Heart left ventricle (tissue), 16 donors: ENCODE data around the gene FUBP3. TPM values are rescaled to one million over a fixed set of nuclear protein-coding genes. Genes with fewer than 3 reads are reported as not detected.
A peak's percentile ranks its signal among the peaks of the same experiment; 100 is the strongest.

ENCODE experiments used
- ATAC-seq, 4 donors: fragments of 200-7000 bp; cut with Tn5 transposase; one replicate each; pipeline ENCODE4 v1.9.1; 2020 to 2022; ENCODE audit warnings: moderate library complexity in 4 of 4, mild to moderate bottlenecking in 3 of 4, moderate number of reproducible peaks in 1 of 4
- DNase-seq, 5 donors: peaks; one replicate each; pipeline ENCODE4 v3.0.0-alpha.2; 2020
- H3K27ac ChIP-seq, 12 donors: fragments of 200-600 bp; sonication (generic) in 4 of 12; one replicate each; pipeline versions ENCODE4 v1.5.0 to v1.8.0; 2016 to 2022; ENCODE audit warnings: mild to moderate bottlenecking in 2 of 12
- H3K27me3 ChIP-seq, 9 donors: fragments of 200-600 bp; sonication (generic) in 2 of 9; one replicate each; pipeline versions ENCODE4 v1.5.1 to v1.8.0; 2016 to 2022; ENCODE audit warnings: mild to moderate bottlenecking in 3 of 9
- H3K36me3 ChIP-seq, 9 donors: fragments of 200-600 bp; sonication (generic) in 2 of 9; one replicate each; pipeline versions ENCODE4 v1.5.0 to v1.8.0; 2018 to 2022; ENCODE audit warnings: mild to moderate bottlenecking in 2 of 9
- H3K4me1 ChIP-seq, 12 donors: fragments of 200-600 bp; sonication (generic) in 4 of 12; one replicate each; pipeline versions ENCODE4 v1.5.0 to v1.8.0; 2016 to 2022; ENCODE audit warnings: mild to moderate bottlenecking in 3 of 12
- H3K4me3 ChIP-seq, 12 donors: fragments of 200-600 bp; sonication (generic) in 4 of 12; one replicate each; pipeline versions ENCODE4 v1.5.0 to v1.8.0; 2017 to 2022; ENCODE audit warnings: mild to moderate bottlenecking in 9 of 12, moderate library complexity in 4 of 12
- H3K9me3 ChIP-seq, 12 donors: fragments of 200-600 bp; sonication (generic) in 4 of 12; one replicate each; pipeline versions ENCODE4 v1.5.0 to v1.8.0; 2016 to 2022; ENCODE audit warnings: mild to moderate bottlenecking in 1 of 12
- CTCF ChIP-seq, 12 donors: fragments of 200-600 bp; sonication (generic) in 4 of 12; IDR thresholded peaks; one replicate each; pipeline versions ENCODE4 v1.5.0 to v1.8.0; 2018 to 2022; ENCODE audit warnings: antibody characterized with exemption in 12 of 12, mild to moderate bottlenecking in 5 of 12
- POLR2A ChIP-seq, 2 donors: fragments of 450-650 bp; IDR thresholded peaks; one replicate each; pipeline ENCODE4 v1.6.1; 2017; ENCODE audit warnings: antibody characterized with exemption in 2 of 2, mild to moderate bottlenecking in 2 of 2, moderate library complexity in 2 of 2
- WGBS, 4 donors: extraction: QIAGEN DNeasy Blood & Tissue Kit in 2 of 4; methylation state at CpG; one replicate each; pipeline versions ENCODE4 v1.1.5 to v1.1.7; 2013 to 2018; 5-methylcytosine and 5-hydroxymethylcytosine counted together
- intact Hi-C, 10 donors: fragments of 100-400 bp; cut with DNase I; formaldehyde crosslinking; loops; one replicate each; pipeline versions ENCODE4 v1.11.1 to v1.14.2; 2022
- polyA plus RNA-seq, 2 donors: library from polyadenylated mRNA; stranded (reverse); fragments of 200-250 nt; gene quantifications; one replicate each; pipeline ENCODE4 v1.2.3, GENCODE V29; 2013
- total RNA-seq, 9 donors: library from RNA; depleted of rRNA in 2 of 9; stranded (reverse); fragments of >200 nt in 2 of 9; fragmentation: NEBNext Ultra II Directional in 3 of 9; extraction: Animal tissue kit (Norgen Biotek cat#: 25700) in 3 of 9; gene quantifications; one replicate each; pipeline versions ENCODE4 v1.1.0 to v1.2.4, GENCODE V29; 2016 to 2023
- donor health status: ischemic (EF 13 %, LVEDD 7.1; RV severe dilation, severe dysfunction).
- donor health status: healthy with polysubstance abuse.
- donor health status: DM: no; HTN: yes; CAD: no.
- donor health status: DM: no; HTN: no; CAD: no.
- donor health status: ischemic (EF 25% LVEDD 6.9; RV normal size, moderate dysfunction).
- donor health status: ischemic (EF 25% LVEDD 5.7; RV mildly dilated, moderate dysfunction).
- donor health status: healthy.
- donor health status: DM: yes; HTN: yes; CAD: no.
- donor health status: ischemic (EF 35%, LVEDD 5.7; RV mildly dilated, moderate dysfunction).
- donor health status: nonischemic (EF 11% LVEDD 7.7; RV severe dilation, severe dysfunction).
- donor health status: DM: yes; HTN: yes; CAD: no.
- donor health status: PGD.
- donor health status: ischemic (EF 29% LVEDD 5.4; RV normal size, mild dysfunction).
- donor health status: nonischemic (EF 23%, LVEDD 6.1; RV moderate dilation, normal function).

FUBP3 gene
- total and polyA plus RNA-seq, 11 donors = 14.4 to 39.5 (median 24.8) TPM

- no peak overlapping the region for H3K27ac ChIP-seq
- 87 to 94% (median 90%) methylated on average over 7 of the region's 7 CpGs for WGBS, 4 donors
Observed at GRCh38 chr9:130563797-130564196, 15.6 kb upstream of the FUBP3 start.

GRCh38 chr9:130565792-130566191, 13.6 kb upstream of the FUBP3 start:
- H3K9me3 ChIP-seq = no peaks in the 10 kb centered on the region
- DNase-seq = no peak
- intact Hi-C loops = no loop called here
- H3K27me3 ChIP-seq = no peaks in the 10 kb centered on the region
- no peak for TF ChIP-seq CTCF (IDR thresholded peaks at IDR 0.05)
- TF ChIP-seq POLR2A (IDR thresholded peaks at IDR 0.05) = no peak
- H3K36me3 ChIP-seq = no peaks in the 10 kb centered on the region
- ATAC-seq = no peak
- no peak overlapping the region for H3K4me3 ChIP-seq
- H3K27ac ChIP-seq = no peak overlapping the region
- WGBS, 4 donors = 74 to 87% (median 78%) methylated on average over 3 of the region's 3 CpGs
- no peaks in the 10 kb centered on the region for H3K4me1 ChIP-seq

More at GRCh38 chr9:130563797-130564196, 15.6 kb upstream of the FUBP3 start:
- Histone ChIP-seq H3K4me1 (no peaks in the 10 kb centered on the region), H3K27me3 (no peaks in the 10 kb centered on the region), H3K4me3 (no peak overlapping the region), H3K36me3 (no peaks in the 10 kb centered on the region), H3K9me3 (no peaks in the 10 kb centered on the region)
- TF ChIP-seq CTCF (IDR thresholded peaks at IDR 0.05) (no peak), POLR2A (IDR thresholded peaks at IDR 0.05) (no peak)
- DNase-seq (no peak), ATAC-seq (no peak)
- intact Hi-C loops = no loop called here

GRCh38 chr9:130570208-130570607, 9.2 kb upstream of the FUBP3 start:
- 81 to 85% (median 82%) methylated on average over 10 of the region's 10 CpGs for WGBS, 4 donors
- TF ChIP-seq POLR2A (IDR thresholded peaks at IDR 0.05) (no peak), CTCF (IDR thresholded peaks at IDR 0.05) (no peak)
- intact Hi-C loops = loop anchor here in 2 of 10 donors (10.0 kb wide), 1 partner anchor 115 kb away; no protein-coding TSS in a partner anchor
- Histone ChIP-seq H3K27ac (no peak overlapping the region), H3K4me3 (no peak overlapping the region), H3K4me1 (peaks cover 0 to 2% (median 0%) of the 10 kb centered on the region in 12 donors), H3K27me3 (no peaks in the 10 kb centered on the region), H3K9me3 (no peaks in the 10 kb centered on the region), H3K36me3 (no peaks in the 10 kb centered on the region)
- ATAC-seq (no peak), DNase-seq (no peak)

- no peaks in the 10 kb centered on the region for H3K36me3 ChIP-seq
- H3K27ac ChIP-seq = peak overlapping the region in 7 of 12 donors; percentile 17 to 69 (median 35)
- no peaks in the 10 kb centered on the region for H3K27me3 ChIP-seq
- WGBS, 4 donors = 44 to 58% (median 52%) methylated on average over 3 of the region's 3 CpGs
- H3K4me3 ChIP-seq = peak overlapping the region in 1 of 12 donors; percentile 7
- intact Hi-C loops = loop anchor here in 3 of 10 donors (5.0 to 10.0 kb wide), 3 partner anchors 43 to 128 kb away; no protein-coding TSS in a partner anchor
- DNase-seq (no peak), ATAC-seq (no peak)
- no peaks in the 10 kb centered on the region for H3K9me3 ChIP-seq
- peaks cover under 1 to 27% (median 12%) of the 10 kb centered on the region in 12 donors for H3K4me1 ChIP-seq
- no peak for TF ChIP-seq POLR2A (IDR thresholded peaks at IDR 0.05)
- no peak for TF ChIP-seq CTCF (IDR thresholded peaks at IDR 0.05)
Observed at GRCh38 chr9:130575514-130575913, 3.9 kb upstream of the FUBP3 start.
